Prostate gland (tissue), 2 donors: ENCODE results near the gene R3HCC1L. TPM values are rescaled to one million over a fixed set of nuclear protein-coding genes. Genes with fewer than 3 reads are reported as not detected.
"Not testable (repeated sequence)": the region's sequence is repeated elsewhere in the genome, so short reads cannot be mapped to it uniquely, and the experiment has no call there.

Experiments used
- DNase-seq: peaks from one replicate; pipeline ENCODE4 v3.0.0-alpha.2; 2019; ENCODE audit warnings: low spot score
- H3K27ac ChIP-seq, 2 donors: fragments of 200-600 bp; sonication (generic); 2 replicates each; pipeline ENCODE4 v1.5.1; 2017 to 2019
- H3K27me3 ChIP-seq: fragments of 200-600 bp; sonication (generic); replicated peaks from 2 replicates; pipeline ENCODE4 v1.5.1; 2019; ENCODE audit not compliant: insufficient read depth
- H3K36me3 ChIP-seq, 2 donors: fragments of 200-600 bp; sonication (generic); 1 replicate in 1 of 2; 2 replicates in 1 of 2; pipeline versions ENCODE4 v1.5.1 to v1.8.1; 2017 to 2019
- H3K4me1 ChIP-seq: fragments of 200-600 bp; sonication (generic); replicated peaks from 2 replicates; pipeline ENCODE4 v1.5.1; 2019
- H3K4me3 ChIP-seq, 2 donors: fragments of 200-600 bp; sonication (generic); 2 replicates each; pipeline ENCODE4 v1.5.1; 2017 to 2019
- H3K9me3 ChIP-seq: fragments of 200-600 bp; sonication (generic); 2 replicates; pipeline ENCODE4 v1.5.1; 2017
- POLR2A ChIP-seq: fragments of 450-650 bp; IDR thresholded peaks from one replicate; pipeline ENCODE4 v1.6.1; 2016; ENCODE audit warnings: antibody characterized with exemption, mild to moderate bottlenecking
- POLR2AphosphoS5 ChIP-seq: sonication (generic); formaldehyde crosslinking; IDR thresholded peaks from one replicate; pipeline ENCODE4 v1.6.1; 2017; ENCODE audit warnings: antibody characterized with exemption
- WGBS: methylation state at CpG from one replicate; pipeline ENCODE4 v1.1.5; 2018; 5-methylcytosine and 5-hydroxymethylcytosine counted together
- intact Hi-C: fragments of 100-400 bp; cut with DNase I; formaldehyde crosslinking; loops from one replicate; pipeline ENCODE4 v1.14.2; 2022
- total RNA-seq, 2 donors: library from RNA; depleted of rRNA; stranded (reverse); fragments of >200 nt; gene quantifications; one replicate each; pipeline ENCODE4 v1.1.0, GENCODE V29; 2016
- TF ChIP-seq, protein P1 (sequence below), 4 experiments: fragments of 200-600 bp in 2 of 4; fragments of 450-650 bp in 2 of 4; sonication (generic) in 2 of 4; IDR thresholded peaks; 1 replicate in 3 of 4; 2 replicates in 1 of 4; pipeline ENCODE4 v1.5.1; 2016 to 2019; ENCODE audit warnings: antibody characterized with exemption in 4 of 4, mild to moderate bottlenecking in 2 of 4, moderate library complexity in 2 of 4

R3HCC1L gene
- total RNA-seq, 2 donors from 2014 or later, result 14.2 to 26.0 TPM

DNA sequence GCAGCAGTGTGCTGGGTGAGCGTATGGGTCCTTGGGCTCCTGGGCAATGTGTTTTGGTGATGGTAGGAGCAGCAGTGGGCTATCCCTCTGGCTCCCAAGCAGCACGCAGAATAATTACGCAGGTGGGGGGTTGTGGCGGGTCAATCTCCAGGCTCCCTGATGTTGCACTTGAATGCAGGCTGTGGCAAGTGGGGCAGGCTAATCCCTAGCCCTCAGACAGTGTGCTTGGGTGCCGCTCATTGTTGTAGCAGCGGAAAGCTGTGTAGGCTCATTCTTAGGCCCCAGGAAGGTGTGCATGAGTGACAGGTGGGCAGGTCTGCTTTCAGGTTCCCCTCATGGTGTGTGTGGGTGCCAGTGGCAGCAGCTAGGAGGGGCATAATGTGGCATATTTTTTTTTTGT, 89.4 kb downstream of the R3HCC1L start:
- no peaks in the 10 kb centered on the region for H3K36me3 ChIP-seq
- TF ChIP-seq POLR2A (no peak), POLR2AphosphoS5 (no peak)
- TF ChIP-seq, protein P1, sequence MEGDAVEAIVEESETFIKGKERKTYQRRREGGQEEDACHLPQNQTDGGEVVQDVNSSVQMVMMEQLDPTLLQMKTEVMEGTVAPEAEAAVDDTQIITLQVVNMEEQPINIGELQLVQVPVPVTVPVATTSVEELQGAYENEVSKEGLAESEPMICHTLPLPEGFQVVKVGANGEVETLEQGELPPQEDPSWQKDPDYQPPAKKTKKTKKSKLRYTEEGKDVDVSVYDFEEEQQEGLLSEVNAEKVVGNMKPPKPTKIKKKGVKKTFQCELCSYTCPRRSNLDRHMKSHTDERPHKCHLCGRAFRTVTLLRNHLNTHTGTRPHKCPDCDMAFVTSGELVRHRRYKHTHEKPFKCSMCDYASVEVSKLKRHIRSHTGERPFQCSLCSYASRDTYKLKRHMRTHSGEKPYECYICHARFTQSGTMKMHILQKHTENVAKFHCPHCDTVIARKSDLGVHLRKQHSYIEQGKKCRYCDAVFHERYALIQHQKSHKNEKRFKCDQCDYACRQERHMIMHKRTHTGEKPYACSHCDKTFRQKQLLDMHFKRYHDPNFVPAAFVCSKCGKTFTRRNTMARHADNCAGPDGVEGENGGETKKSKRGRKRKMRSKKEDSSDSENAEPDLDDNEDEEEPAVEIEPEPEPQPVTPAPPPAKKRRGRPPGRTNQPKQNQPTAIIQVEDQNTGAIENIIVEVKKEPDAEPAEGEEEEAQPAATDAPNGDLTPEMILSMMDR (IDR thresholded peaks at IDR 0.05), result no peak
- intact Hi-C loops, result no loop called here
- no peak overlapping the region for H3K27ac ChIP-seq
- no peaks in the 10 kb centered on the region for H3K4me1 ChIP-seq
- no peak overlapping the region for H3K4me3 ChIP-seq
- WGBS, result 93% methylated on average over 5 of the region's 6 CpGs
- no peaks in the 10 kb centered on the region for H3K9me3 ChIP-seq
- DNase-seq, result no peak
- H3K27me3 ChIP-seq, result no peaks in the 10 kb centered on the region

DNA sequence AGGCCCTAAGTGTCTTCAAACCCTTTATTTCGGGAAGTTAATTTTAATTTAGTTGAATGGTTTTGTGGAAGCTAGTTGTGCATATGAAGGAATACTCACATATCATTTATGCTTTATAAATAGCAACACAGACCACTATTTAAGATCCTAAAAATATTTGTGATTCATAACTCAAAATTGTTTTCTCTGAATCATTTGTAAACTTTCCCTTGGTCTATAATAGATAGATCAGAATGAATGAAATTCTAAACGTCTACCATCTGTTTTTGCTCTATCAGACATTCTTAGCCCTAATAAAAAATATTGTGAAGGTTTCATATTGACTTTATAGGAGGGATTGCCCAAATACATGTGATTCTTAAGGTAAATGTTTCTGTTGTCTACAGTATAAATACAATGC, 90.1 kb downstream of the R3HCC1L start:
- Histone ChIP-seq H3K36me3 (no peaks in the 10 kb centered on the region), H3K4me3 (no peak overlapping the region), H3K4me1 (no peaks in the 10 kb centered on the region), H3K27ac (no peak overlapping the region), H3K9me3 (no peaks in the 10 kb centered on the region), H3K27me3 (no peaks in the 10 kb centered on the region)
- no peak for DNase-seq
- WGBS, result 62% methylated on average over 2 of the region's 2 CpGs
- intact Hi-C loops, result no loop called here
- TF ChIP-seq POLR2AphosphoS5 (no peak), POLR2A (no peak)
- TF ChIP-seq, protein P1 (IDR thresholded peaks at IDR 0.05), result no peak

DNA sequence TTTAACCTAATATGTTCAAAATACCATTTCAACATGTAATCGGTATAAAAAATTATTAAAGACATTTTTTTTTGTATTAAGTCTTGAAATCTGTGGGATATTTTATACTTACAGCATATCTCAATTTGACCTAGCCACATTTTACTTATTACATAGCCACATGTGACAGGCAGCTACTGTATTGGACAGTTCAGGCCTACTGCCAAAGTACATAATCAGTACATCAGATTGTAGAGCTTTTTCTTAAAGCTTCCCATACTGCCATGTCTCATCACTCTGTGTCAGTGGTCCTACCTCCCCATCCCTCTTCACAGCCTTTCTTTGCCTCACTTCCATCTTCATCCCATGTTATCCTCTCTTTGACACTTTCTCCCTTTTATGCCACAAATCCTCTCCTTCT, 90.5 kb downstream of the R3HCC1L start:
- WGBS, result 91% methylated on average over 1 of the region's 1 CpG
- no peaks in the 10 kb centered on the region for H3K9me3 ChIP-seq
- no peak for DNase-seq
- H3K36me3 ChIP-seq, result no peaks in the 10 kb centered on the region
- H3K27me3 ChIP-seq, result no peaks in the 10 kb centered on the region
- H3K4me3 ChIP-seq, result no peak overlapping the region
- intact Hi-C loops, result no loop called here
- H3K27ac ChIP-seq, result no peak overlapping the region
- TF ChIP-seq, protein P1 (IDR thresholded peaks at IDR 0.05), result no peak
- TF ChIP-seq POLR2A (no peak), POLR2AphosphoS5 (no peak)
- no peaks in the 10 kb centered on the region for H3K4me1 ChIP-seq

DNA sequence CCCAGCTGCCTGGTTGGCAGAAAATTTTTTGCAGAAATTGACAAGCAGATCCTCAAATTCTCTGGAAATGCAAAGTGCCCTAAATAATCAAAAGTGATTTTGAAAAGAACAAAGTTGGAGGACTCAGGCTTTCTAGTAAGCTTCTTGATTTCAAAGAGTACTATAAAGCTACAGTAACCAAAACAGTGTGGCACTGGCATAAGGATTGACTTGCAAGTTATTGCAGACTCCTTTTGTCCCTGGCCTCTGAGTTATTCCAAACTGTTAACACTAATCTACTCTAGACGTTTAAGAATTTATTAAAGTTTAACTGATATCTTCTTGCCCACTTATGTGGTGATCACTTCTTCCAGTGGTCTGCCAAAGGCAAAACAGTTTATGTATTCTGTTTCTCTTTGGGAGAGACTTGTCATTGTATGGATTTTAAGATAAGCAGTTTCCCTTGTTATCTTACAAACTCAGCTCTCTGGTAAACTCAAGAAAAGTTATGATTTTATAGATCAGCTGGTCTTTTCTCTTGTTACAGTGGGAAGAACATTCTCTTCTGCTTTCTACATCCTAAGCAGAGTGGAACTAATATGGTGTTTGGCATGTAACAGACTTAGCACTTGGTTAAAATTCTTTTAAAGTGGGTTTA, 92.2 kb downstream of the R3HCC1L start:
- Histone ChIP-seq H3K27me3 (no peaks in the 10 kb centered on the region), H3K27ac (no peak overlapping the region), H3K36me3 (no peaks in the 10 kb centered on the region), H3K9me3 (no peaks in the 10 kb centered on the region), H3K4me3 (no peak overlapping the region), H3K4me1 (no peaks in the 10 kb centered on the region)
- whole genome bisulfite sequencing, result 54% methylated on average over 1 of the region's 1 CpG
- TF ChIP-seq POLR2A (no peak), POLR2AphosphoS5 (no peak)
- TF ChIP-seq, protein P1 (IDR thresholded peaks at IDR 0.05), result no peak
- no peak for DNase-seq
- intact Hi-C loops, result no loop called here

DNA sequence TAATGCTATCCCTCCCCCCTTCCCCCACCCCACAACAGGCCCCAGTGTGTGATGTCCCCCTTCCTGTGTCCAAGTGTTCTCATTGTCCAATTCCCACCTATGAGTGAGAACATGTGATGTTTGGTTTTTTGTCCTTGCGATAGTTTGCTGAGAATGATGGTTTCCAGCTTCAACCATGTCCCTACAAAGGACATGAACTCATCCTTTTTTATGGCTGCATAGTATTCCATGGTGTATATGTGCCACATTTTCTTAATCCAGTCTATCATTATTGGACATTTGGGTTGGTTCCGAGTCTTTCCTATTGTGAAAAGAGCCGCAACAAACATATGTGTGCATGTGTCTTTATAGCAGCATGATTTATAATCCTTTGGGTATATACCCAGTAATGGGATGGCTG, 93.3 kb downstream of the R3HCC1L start:
- H3K27ac ChIP-seq, H3K4me1 ChIP-seq, H3K9me3 ChIP-seq, H3K36me3 ChIP-seq, H3K4me3 ChIP-seq, H3K27me3 ChIP-seq, DNase-seq, intact Hi-C loops: not testable (repeated sequence)
- WGBS, result 100% methylated on average over 3 of the region's 3 CpGs

DNA sequence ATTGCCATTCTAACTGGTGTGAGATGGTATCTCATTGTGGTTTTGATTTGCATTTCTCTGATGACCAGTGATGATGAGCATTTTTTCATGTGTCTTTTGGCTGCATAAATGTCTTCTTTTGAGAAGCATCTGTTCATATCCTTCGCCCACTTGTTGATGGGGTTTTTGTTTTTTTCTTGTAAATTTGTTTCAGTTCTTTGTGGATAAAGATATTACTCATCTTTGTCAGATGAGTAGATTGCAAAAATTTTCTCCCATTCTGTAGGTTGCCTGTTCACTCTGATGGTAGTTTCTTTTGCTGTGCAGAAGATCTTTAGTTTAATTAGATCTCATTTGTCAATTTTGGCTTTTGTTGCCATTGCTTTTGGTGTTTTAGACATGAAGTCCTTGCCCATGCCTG, 93.8 kb downstream of the R3HCC1L start:
- intact Hi-C loops, H3K27me3 ChIP-seq, H3K9me3 ChIP-seq, H3K36me3 ChIP-seq, DNase-seq, H3K4me1 ChIP-seq, H3K4me3 ChIP-seq, H3K27ac ChIP-seq: not testable (repeated sequence)
- 100% methylated on average over 1 of the region's 1 CpG for WGBS
